Hepatocyte (in vitro differentiated cells): Measurements from ENCODE around the gene LPP.

Experiments
- CTCF ChIP-seq: fragments of 200-600 bp; sonication (generic); IDR thresholded peaks from 2 replicates; pipeline ENCODE4 v1.5.1; 2016; ENCODE audit warnings: antibody characterized with exemption, mild to moderate bottlenecking; ENCODE audit not compliant: poor library complexity
- EZH2 ChIP-seq: fragments of 200-600 bp; sonication (generic); IDR thresholded peaks from 2 replicates; pipeline ENCODE4 v1.6.1; 2016; ENCODE audit warnings: antibody characterized with exemption, mild to moderate bottlenecking, borderline replicate concordance

DNA sequence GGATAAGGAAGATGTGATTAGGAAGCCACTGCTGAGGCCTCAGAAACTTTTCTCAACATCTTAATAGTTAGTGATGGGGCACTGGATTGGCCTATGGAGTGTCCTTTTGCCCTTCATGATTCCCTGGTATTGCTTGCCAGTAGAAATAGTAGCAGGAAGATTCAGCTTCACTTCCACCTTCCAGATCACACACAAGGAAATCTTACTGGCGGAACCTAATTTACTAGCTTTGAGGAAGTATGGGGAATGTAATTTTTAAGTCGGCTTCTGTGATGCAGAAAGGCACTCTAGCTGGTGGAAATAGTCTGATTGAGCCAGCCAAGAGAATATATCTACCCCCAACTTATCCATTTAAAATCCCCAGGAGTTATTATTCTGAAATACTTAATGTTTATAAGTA, 46.5 kb downstream of the LPP start:
- TF ChIP-seq CTCF (no peak), EZH2 (no peak)
